ENCODE measurements around the gene MCC. TPM values are rescaled to one million over a fixed set of nuclear protein-coding genes. Genes with fewer than 3 reads are reported as not detected.

MCC gene
- polyA plus RNA-seq, 2 of the 4 experiments (the other 2 are of a cell fraction) = 0.09 to 0.10 TPM

DNA sequence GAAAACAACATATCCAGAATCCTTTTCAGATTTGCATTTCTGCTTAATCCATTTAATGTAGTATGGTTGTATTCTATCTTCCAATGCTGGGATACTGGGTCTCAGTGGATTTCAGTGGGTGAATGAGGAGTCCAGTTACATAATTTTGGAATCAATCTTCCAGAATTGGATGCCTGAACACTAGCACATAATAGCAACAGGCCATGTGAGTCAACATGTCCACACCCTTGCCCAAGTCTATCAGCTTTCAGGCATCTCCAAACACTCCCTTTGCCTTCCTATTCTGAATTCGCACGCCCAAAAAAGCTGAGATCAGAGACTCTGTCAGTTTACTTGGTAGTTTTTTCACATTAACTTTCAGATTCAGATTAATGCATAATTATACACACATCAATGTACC is 256.0 kb downstream of the MCC start:
- 2% methylated on average over 2 of the region's 2 CpGs for WGBS (ENCODE audit: missing lambda C conversion rate)
- no peaks in the 10 kb centered on the region for H3K9me3 ChIP-seq
- H3K4me2 ChIP-seq = no peak overlapping the region
- TF ChIP-seq, protein P1, sequence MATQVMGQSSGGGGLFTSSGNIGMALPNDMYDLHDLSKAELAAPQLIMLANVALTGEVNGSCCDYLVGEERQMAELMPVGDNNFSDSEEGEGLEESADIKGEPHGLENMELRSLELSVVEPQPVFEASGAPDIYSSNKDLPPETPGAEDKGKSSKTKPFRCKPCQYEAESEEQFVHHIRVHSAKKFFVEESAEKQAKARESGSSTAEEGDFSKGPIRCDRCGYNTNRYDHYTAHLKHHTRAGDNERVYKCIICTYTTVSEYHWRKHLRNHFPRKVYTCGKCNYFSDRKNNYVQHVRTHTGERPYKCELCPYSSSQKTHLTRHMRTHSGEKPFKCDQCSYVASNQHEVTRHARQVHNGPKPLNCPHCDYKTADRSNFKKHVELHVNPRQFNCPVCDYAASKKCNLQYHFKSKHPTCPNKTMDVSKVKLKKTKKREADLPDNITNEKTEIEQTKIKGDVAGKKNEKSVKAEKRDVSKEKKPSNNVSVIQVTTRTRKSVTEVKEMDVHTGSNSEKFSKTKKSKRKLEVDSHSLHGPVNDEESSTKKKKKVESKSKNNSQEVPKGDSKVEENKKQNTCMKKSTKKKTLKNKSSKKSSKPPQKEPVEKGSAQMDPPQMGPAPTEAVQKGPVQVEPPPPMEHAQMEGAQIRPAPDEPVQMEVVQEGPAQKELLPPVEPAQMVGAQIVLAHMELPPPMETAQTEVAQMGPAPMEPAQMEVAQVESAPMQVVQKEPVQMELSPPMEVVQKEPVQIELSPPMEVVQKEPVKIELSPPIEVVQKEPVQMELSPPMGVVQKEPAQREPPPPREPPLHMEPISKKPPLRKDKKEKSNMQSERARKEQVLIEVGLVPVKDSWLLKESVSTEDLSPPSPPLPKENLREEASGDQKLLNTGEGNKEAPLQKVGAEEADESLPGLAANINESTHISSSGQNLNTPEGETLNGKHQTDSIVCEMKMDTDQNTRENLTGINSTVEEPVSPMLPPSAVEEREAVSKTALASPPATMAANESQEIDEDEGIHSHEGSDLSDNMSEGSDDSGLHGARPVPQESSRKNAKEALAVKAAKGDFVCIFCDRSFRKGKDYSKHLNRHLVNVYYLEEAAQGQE (IDR thresholded peaks at IDR 0.05) = no peak
- TF ChIP-seq JUN (IDR thresholded peaks at IDR 0.05) = no peak
- TF ChIP-seq, protein P2, sequence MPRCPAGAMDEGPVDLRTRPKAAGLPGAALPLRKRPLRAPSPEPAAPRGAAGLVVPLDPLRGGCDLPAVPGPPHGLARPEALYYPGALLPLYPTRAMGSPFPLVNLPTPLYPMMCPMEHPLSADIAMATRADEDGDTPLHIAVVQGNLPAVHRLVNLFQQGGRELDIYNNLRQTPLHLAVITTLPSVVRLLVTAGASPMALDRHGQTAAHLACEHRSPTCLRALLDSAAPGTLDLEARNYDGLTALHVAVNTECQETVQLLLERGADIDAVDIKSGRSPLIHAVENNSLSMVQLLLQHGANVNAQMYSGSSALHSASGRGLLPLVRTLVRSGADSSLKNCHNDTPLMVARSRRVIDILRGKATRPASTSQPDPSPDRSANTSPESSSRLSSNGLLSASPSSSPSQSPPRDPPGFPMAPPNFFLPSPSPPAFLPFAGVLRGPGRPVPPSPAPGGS (IDR thresholded peaks at IDR 0.05) = no peak
- no peak for TF ChIP-seq HOXB13 (CRISPR knock-in tag; IDR thresholded peaks at IDR 0.05; ENCODE audit: low read depth)
- no peak for TF ChIP-seq CBX2 (IDR thresholded peaks at IDR 0.05; ENCODE audit: borderline replicate concordance, low read depth)
- TF ChIP-seq, protein P3, sequence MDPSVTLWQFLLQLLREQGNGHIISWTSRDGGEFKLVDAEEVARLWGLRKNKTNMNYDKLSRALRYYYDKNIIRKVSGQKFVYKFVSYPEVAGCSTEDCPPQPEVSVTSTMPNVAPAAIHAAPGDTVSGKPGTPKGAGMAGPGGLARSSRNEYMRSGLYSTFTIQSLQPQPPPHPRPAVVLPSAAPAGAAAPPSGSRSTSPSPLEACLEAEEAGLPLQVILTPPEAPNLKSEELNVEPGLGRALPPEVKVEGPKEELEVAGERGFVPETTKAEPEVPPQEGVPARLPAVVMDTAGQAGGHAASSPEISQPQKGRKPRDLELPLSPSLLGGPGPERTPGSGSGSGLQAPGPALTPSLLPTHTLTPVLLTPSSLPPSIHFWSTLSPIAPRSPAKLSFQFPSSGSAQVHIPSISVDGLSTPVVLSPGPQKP (IDR thresholded peaks at IDR 0.05; ENCODE audit: low read depth, low read length) = no peak
- TF ChIP-seq EP300 (IDR thresholded peaks at IDR 0.05) = no peak
- no peak for TF ChIP-seq RNF2 (IDR thresholded peaks at IDR 0.05; ENCODE audit: borderline replicate concordance, low read depth)
- TF ChIP-seq HOXA7 (CRISPR knock-in tag; IDR thresholded peaks at IDR 0.05) = no peak
- no peak for TF ChIP-seq RAD21 (conservative IDR thresholded peaks at IDR 0.05 in 1 of 2, IDR thresholded peaks at IDR 0.05 in 1 of 2)
- no peak for TF ChIP-seq NR3C1 (IDR thresholded peaks at IDR 0.05)
- TF ChIP-seq, protein P4, sequence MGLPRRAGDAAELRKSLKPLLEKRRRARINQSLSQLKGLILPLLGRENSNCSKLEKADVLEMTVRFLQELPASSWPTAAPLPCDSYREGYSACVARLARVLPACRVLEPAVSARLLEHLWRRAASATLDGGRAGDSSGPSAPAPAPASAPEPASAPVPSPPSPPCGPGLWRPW (IDR thresholded peaks at IDR 0.05) = no peak
- no peak for TF ChIP-seq JUNB (IDR thresholded peaks at IDR 0.05)
- TF ChIP-seq, protein P5, sequence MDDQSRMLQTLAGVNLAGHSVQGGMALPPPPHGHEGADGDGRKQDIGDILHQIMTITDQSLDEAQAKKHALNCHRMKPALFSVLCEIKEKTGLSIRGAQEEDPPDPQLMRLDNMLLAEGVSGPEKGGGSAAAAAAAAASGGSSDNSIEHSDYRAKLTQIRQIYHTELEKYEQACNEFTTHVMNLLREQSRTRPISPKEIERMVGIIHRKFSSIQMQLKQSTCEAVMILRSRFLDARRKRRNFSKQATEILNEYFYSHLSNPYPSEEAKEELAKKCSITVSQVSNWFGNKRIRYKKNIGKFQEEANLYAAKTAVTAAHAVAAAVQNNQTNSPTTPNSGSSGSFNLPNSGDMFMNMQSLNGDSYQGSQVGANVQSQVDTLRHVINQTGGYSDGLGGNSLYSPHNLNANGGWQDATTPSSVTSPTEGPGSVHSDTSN (IDR thresholded peaks at IDR 0.05) = no peak
- FAIRE-seq = no peak
- CTCF ChIA-PET = no interaction called here
- no peak overlapping the region for H3K27ac ChIP-seq
- no peak overlapping the region for H3K4me3 ChIP-seq
- POLR2A ChIA-PET = no interaction called here
- DNase-seq (ENCODE audit: low read depth in 1 of 2, low spot score in 1 of 2) = no peak
- no peaks in the 10 kb centered on the region for H3K4me1 ChIP-seq
- no peak for ATAC-seq

DNA sequence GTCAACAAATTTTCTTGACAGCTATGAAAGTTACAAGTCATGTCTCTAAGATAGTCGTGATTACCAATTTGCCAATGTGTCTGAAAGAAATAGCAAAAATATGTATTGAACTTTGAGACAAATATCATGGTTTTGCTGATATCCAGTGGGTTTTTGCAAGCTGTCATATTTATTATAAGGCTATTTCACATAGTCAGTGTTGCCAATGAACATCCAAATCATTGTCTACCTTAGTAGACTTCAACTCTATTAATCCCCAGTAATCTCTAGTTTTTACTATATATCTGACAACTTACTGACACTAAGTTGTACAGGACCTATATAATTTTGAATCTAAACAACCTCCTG is 256.6 kb downstream of the MCC start:
- ChIA-PET POLR2A (no interaction called here), CTCF (no interaction called here)
- WGBS (ENCODE audit: missing lambda C conversion rate) = 3% methylated on average over 1 of the region's 1 CpG
- TF ChIP-seq MAFK (IDR thresholded peaks at IDR 0.05; ENCODE audit: partially characterized antibody) (peak; percentile 23), RARB (CRISPR knock-in tag; IDR thresholded peaks at IDR 0.05) (no peak)
- H3K4me1 ChIP-seq = no peaks in the 10 kb centered on the region
- H3K4me2 ChIP-seq = no peak overlapping the region
- FAIRE-seq (no peak), DNase-seq (ENCODE audit: low read depth in 1 of 2, low spot score in 1 of 2) (no peak), ATAC-seq (no peak)
- no peak overlapping the region for H3K4me3 ChIP-seq
- H3K9me3 ChIP-seq = no peaks in the 10 kb centered on the region
- no peak overlapping the region for H3K27ac ChIP-seq

Measured in A549 (cell line).